GM18861 (cell line): Measurements from ENCODE around the gene METTL23.

Source experiments
- ATAC-seq: cut with Tn5 transposase; IDR thresholded peaks from one replicate; pipeline ENCODE4 v1.9.1; 2021; ENCODE audit not compliant: unreplicated experiment

METTL23 gene, protein sequence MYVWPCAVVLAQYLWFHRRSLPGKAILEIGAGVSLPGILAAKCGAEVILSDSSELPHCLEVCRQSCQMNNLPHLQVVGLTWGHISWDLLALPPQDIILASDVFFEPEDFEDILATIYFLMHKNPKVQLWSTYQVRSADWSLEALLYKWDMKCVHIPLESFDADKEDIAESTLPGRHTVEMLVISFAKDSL

DNA sequence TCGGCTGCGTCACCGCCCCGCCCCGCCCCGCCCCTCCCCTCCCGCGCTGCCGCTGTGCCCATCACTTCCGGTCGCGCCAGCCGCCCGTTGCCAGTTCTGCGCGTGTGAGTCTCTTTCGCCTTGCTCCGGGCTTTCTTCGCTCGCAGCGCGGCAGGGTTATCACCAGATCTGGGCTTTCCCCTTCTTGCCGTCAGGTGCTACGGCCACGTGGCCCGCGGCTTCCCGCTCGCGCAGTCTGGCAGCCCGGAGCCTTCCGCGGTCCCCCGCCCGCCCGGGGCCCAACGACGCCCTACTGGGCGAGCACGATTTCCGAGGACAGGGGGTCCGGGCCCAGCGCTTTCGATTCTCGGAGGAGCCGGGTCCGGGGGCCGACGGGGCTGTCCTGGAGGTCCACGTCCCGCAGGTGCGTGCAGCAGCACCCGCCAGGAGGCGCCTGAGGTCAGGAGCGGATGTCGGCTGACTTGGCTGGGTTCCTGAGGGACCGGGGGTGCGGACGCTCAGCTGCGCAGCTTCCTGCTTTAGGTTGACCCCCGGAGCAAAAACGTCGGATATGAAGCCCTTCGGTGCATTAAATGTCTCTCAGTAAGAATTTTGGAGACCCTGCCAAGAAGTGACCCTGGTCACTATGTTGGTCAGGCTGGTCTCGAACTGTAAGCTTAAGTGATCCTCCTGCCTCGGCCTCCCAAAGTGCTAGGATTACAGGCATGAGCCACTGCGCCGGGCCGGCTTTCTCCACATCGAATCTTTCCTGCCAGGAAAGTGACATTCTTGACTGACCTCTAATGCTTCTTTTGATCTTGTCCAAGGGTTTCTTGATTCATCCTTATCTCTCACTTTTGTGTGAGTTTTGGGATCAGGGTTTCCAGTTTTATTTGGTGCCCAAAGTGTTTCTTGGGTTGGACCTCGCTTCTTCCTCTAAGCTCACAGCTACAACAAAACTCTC, at the start of gene METTL23:
TSS of gene METTL23 (plus strand) at position 64 of the 943 bp plus-strand sequence. CDS start 2,872 bp downstream, outside the sequence.
- peak; percentile 39 for ATAC-seq

DNA sequence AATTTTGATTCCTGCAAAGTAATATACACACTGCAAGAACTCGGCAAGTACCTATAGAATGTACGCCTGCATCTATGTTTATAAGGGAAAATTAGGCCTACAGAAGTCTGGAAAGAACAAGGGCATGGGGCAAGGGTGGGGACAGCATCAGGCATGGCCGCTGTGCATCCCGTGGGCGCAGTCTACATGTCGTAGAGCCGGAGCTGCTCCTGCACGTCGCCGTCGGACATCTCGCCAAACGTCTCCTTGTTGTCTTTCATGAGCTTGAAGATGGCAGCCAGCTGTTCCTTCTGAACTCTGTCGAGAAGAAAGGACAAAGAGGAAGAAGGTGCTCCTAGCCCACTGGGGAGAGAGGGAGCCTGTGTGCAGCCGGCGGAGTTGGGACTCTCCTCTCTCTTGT, 49.2 kb upstream of the METTL23 start:
- ATAC-seq, result no peak

DNA sequence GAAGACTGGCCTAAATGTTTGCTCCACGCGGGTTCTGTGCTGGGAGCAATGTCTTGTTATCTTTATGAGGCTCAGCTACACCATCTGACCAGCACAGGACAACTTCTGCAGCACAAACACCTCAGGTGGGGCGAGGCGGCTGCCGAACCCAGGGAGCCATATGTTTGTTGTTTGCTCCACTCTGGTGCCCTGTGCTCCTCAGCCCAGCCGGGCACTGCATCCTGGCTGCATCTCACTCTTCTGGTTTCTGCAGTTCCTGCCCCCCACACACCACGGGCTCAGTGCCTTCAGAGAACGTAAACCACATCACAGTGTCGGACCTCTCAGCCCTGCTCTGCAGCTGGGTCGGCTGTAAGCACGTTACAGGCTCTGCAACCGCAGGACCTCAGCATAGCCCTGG, 48.3 kb upstream of the METTL23 start:
- no peak for ATAC-seq

DNA sequence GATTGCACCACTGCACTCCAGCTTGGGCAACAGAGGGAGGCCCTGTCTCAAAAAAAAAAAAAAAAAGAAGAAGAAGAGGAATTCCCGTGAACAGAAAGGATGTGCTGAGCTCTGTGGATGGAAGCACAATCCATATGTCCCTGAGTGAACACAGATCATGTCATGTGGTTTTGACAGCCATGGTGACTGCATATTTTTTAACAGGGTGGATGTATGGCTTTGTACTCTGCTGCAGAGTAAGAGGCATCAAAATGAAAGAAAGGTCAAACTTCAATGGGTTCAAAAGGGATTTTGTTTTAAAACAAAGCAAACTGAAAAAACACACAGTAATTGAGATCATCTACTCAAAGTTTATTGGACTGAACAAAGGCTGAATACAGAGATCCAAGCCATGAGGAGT, 47.4 kb upstream of the METTL23 start:
- no peak for ATAC-seq

DNA sequence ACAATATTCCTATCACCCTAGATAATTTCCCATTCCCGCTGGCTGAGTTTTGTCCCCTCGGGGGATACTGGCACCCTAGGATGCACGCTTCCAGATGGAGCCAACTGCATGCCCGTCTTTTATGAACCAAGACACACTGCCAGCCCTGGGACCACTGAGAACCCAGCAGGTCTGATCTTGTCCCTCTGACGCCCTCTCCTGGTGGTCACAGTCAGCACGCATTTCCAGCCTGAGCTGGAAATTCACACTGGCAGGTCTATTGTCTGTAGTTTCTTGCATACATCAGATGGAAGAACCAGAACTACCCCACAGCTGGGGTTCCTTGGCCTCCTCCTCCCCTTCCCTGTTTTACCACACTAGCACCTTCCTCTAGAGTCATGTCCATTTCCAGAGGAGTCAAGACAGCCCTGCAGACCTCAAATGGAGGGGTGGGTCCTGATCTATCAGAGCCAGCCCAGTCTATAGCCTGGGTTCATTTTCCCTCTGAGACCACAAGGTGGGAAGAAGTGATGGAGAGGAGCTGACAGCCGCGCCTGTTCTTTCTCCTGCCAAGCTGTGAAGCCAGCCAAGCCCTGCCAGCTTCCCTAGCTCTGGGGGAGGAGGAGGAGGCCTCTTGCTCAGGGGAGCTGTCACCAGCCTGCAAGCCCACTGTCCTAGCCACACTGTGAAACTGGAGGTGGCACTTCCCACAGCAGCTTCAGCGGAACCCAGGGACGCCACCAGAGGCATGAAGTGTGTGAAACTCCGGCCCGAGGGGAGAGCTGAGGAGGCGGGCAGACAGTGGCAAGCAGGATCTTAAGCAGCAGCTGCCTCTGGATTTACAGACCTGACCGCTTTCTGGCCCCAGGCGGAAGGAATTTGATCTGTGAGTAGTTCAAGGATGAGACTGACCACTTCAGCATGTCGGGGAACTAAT, 45.2 kb upstream of the METTL23 start:
- ATAC-seq, result no peak

DNA sequence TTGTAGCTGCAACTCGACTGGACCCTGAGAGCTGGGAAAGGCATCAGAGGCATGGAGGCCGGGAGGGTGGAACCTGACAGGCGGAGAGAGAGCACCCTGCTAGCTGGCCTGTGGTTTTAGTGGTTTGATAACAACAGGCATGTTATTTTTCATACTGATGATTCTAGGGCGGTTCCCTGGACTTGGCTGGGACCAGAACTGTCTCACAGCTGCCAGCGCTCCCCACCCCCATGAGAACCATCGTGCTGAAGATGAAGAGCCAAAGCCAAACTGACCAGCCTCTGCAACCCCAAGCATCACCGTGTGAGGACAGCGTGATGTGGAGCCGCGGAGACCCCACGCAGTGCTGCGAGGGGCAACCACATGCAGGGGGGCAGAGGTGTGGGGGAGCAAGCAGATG, 44.3 kb upstream of the METTL23 start:
- no peak for ATAC-seq

DNA sequence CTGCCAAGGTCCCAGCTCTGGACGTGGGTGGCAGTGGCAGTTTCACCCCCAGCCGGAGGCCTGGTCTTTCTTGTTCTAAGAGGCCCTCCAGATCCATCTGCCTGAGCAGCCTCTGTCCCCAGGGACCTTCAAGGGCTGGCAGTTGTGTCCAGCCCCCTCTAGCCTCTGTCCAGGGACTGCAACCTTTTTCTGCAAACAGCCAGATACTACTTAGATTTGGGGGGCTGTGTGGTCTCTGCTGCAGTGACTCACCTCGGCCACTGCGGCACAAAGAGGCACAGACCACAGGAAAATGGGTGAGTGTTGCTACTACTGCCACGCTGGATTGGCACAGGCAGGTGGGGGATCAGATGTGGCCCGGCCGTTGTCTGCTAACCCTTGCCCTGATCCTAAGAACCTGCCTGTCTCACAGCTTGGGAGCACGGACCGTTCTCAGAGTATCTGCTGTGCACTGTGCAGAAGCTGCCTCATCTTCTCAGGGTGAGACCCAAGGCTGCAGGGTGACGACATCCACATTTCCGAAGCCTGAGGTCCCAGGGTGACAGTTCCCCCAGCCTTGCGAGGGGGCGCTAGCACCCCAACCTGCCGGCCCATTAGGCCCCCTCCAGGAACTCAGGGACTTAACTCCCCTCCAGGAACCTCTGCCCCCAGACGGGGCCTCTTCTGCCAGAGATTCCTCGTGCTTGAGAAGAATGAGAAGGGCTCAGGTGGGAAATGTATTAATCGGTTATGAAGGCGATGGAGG, 43.5 kb upstream of the METTL23 start:
- no peak for ATAC-seq

DNA sequence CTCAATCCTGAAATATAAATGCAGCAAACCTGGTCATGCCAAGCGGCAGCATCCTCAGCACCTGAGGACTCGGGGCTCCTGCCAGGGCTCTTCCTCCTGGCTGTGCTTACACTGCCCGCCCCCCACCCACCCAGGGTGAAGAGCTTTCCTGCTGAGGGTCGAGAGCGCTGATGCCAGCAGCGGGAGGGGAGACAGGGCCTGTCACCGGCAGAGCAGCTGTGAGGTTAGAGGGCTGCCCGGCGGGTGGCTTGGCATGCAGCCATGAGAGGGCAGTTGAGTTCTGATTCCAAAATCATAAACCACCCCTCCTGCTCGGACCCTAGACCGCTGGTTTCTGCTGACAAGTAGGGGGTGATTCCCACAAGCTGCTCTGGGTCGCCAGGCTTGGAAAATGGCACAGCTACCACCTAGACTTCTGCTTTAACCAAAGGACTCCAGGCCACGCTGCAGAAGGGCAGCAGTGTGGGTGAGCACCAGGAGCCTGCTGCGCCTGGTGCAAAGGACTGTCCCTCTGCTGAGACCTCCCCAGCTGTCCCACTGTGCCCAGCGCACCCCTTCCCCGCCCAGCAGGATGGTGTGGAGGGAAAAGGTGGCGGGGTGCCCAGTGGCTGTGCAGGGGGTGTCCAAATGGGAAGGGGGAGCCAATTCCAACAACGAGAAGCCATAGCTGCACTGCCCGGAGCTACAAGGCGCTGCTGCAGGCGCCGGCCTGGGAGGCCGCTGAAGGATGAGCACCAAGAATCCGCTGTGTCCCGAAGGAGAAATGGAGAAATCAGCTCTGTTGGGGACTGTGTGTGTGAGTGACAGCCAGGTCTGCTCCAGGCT, 42.5 kb upstream of the METTL23 start:
- no peak for ATAC-seq

DNA sequence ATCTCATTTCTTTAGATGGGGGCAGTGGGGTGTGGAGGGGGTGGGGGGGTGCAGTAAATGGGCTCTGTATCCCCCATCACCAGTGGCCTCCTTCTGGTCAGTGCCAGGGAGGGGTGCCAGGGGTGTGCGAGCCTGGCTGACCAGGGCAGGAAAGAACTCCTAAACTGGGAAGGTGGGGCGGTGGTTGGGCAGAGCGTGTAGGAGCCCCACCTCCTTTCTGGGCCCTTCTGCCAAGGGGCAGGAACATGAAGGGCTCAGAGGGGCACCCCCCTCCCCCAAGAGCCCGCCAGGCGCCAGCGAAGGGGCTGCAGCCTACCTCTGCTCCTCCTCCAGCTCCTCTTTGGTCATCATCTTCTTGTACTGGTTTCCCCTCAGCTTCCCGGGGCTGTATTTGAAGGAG, 41.9 kb upstream of the METTL23 start:
- ATAC-seq, result no peak

DNA sequence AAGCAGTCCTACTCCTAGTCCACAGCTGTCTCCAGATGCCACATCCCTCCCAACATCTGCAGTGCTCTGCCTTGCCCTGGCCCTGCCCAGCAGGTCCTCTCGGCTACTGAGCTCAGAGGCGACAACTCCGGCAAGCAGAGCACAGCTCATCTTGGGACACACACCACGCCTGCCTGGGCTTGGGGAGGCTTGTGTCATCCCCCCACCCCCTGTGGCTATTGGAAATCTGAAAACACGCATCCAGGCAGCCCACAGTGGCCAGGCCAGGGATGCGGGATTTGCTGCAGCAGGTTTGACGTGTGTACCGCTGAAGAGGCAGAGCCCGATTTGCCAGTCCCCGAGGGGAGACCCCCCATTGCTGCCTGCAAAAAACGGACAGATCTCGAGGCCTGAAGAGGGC, 41.3 kb upstream of the METTL23 start:
- ATAC-seq, result no peak

DNA sequence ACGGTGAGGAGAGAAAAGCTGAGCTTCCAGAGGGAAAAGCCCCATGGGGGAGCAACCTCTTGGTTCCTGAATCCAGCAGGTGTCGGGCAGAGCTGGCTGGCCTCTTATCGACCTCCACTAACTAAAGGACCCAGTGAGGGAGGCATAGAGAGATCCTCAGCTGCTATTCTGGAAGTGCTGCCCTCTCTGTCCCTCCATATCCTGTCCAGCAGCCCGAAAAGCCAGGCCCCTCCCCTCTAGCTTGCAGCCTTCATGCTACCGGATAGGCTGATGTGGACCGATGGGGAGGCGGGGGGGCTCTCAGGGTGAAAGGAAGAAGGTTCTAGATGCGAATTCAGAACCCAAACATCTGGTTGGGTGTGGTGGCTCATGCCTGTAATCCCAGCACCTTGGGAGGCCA, 40.8 kb upstream of the METTL23 start:
- ATAC-seq, result no peak

DNA sequence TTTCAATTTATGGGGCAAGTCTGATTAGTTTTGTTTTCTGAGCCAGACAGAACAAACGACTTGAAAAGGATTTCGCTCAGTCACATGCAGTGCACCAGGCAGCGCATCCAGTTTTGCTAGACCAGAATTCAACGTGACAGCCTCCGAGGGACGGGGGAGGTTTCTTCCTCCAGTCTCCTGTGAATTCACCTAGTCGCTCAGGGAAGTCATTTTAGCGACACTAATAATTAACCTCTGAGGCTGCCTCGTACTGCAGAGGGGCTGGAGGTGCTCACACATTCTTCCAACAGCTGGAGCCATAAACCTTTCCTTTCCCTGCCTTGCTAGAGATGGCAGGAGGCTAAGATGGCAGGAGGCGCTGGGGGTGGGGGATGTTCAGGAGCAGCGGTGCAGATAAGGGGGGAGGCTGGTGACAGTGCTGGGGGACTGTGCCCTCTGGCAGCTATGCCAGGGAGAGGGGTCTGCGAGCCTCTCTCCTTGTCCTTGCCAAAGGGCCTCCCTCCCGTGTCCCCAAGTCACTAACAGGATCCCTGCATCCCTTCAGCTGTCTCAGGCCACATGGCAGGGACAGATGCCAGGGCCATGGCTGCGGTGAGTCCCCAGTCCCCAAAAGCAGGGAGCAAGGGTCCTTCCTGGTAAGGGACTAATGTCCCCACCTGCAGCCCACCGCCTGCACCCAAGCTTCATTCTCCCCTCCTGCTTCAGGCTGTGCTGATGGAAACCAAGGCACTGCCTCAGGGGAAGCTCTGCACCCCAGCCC, 39.9 kb upstream of the METTL23 start:
- no peak for ATAC-seq

DNA sequence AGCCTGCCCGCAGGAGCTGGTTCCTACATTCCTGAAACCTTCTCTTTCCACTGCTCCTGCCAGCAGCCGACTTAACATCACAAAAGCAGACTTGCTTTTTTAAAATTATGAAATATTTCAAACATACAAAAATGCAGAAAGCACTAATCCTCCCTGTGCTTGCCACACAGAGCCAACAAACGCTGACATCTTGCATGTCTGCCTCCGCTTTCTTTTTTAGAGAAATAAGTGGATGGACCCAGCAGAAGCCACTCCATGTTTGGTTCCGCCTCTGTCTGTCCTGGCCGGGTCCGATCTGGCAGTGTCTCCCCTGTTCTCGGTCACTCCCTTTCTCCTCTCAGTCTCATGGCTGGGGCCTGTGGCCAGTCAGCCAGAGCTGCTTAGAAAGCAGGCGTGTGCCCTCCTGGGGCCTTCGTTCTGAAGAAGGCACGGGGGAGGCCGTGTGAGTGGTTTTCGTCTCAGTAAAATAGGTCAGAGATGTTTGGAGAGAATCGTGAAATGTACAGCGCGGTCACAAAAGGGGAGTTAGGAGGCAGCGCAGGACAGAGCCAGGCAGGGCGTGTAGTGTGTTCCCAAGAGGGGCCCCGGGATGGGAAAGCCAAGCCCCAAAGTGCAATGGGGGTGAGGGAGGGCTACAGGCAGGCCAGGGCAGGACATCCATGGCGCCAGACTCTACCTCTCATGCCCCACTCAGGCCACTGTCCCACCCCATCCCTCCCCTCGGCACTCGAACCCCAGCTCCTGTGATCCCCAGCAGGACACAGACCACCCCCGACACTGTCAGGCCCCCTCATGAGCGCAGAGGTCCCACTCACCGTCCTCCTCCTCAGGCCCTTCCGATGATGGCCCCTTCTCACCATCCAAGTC, 39.1 kb upstream of the METTL23 start:
- ATAC-seq, result no peak

DNA sequence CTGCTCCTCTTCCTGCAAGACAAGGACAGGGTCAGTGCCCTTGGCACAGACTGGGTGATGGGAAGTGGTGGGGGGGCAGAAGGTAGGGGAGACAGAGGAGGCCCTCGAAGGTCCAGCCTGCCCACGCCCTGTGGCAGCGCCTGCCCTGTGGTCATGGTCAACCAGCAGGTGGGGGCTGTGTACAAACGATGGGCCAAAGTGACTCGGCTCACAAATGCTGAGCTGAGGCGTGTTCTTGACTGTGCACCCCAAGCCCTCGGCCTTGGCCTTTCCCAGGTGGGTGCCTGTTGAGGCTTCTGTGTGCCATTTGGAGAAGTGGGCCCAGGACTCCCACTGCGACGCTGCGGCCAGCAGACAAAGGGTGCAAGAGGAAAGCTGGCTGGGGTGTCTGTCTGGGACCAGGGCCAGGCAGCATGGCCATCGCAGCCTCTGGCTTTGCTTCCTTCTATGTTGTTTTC, 38.4 kb upstream of the METTL23 start:
- no peak for ATAC-seq

DNA sequence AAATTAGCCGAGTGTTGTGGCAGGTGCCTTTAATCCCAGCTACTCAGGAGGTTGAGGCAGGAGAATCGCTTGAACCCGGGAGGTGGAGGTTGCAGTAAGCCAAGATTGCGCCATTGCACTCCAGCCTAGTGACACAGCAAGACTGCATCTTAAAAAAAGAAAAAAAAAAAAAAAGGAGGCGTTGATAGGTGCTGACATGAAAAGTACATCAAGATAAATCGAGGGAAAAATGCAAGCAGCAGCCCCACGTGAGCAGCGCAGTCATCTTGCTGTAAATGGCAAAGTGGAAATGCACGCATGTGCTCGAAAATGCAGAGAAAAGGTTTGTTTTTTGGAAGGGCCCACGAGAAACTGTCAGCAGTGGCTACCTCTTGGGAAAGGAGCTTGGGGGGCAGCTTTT, 36.8 kb upstream of the METTL23 start:
- ATAC-seq, result no peak

DNA sequence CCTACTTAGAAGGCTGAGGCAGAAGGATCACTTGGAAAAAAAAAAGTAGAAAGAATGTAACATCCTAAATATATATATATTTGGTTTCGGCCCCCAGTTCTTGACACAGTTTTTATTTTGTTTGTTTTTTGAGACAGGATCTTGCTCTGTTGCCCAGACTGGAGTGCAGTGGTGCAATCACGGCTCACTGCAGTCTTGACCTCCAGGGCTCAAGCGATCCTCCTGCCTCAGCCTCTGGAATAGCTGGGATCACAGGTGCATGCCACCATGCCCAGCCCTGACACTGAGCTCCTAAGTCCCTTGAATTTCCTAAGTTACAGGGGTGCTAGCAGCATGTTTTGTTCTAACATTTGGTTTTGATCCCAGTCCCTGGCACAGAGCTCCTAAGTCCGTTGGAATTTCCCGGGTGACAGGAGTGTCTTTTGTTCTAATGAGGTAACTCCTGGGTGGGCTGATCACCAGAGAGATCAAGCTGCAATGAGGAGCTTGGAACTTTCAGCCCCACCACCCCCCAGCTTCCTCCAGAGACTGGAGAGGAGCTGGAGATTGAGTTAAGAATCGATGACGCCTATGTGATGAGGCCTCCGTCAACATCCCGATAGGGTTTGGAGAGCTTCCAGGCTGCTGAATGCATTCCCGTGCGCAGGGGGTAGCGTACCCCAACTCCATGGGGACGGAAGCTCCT, 35.9 kb upstream of the METTL23 start:
- ATAC-seq, result no peak

DNA sequence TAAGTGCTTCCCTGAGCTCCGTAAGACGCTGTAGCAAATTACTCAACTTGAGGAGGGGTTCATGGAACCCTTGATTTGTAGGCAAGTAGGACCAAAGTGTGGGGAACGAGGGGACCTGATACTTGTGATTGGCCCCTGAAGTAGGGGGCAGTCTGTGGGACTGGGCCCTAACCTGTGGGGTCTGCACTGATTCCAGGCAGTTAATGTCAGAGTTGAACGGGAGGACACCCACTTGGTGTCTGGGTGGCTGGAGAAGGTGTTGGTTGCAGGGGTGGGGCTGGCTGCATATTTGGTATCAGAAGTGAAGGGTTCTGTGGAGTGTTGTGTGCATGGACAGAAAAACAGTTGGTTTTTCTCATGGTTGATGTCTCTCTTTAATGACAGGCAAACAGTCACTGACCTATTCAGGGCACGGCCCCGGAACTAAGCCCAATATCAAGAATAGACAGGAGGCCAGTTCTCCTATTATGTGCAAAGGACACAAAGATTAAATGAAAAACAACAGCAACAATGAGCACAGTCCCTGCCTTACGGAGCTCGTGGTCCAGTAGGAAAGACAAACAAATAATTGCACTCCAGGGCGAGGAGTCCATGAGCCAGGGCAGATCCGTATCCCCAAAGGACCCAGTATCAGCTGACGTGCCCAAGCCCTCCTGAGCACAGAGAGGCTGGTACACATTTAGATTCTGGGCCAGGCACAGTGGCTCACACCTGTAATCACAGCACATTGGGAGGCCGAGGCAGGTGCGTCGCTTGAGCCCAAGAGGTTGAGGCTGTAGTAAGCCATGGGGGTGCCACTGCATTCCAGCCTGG, 35.1 kb upstream of the METTL23 start:
- ATAC-seq, result no peak
